GM04504 (cell line): ENCODE measurements around the gene MPI.
A peak's percentile ranks its signal among the peaks of the same experiment; 100 is the strongest.
"Not testable (repeated sequence)": the region's sequence is repeated elsewhere in the genome, so short reads cannot be mapped to it uniquely, and the experiment has no call there.

Experiments used
- DNase-seq: peaks from one replicate; pipeline ENCODE4 v3.0.0-alpha.2; 2012; ENCODE audit warnings: low read depth

Gene MPI

DNA sequence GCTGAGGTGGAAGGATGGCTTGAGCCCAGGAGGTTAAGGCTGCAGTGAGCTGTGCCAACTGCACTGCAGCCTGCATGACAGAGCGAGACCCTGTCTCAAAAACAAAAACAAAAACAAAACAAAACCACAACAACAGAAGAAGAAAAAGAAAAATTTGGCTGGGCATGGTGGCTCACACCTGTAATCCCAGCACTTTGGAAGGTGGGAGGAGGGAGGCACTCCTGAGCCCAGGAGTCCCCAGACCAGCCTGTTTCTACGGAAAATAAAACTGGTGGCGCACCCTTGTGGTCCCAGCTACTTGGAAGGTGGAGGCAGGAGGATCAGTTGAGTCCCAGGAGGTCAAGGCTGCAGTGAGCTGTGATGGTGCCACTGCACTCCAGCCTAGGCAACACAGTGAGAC, 45.4 kb downstream of the MPI start:
- not testable (repeated sequence) for DNase-seq

GRCh38 chr15:74937272-74937589, 47.4 kb downstream of the MPI start:
- DNase-seq: no peak

GRCh38 chr15:74937590-74938371, 47.9 kb downstream of the MPI start, which contains the start of gene COX5A:
COX5A (minus strand) TSS chr15:74938073; CDS start chr15:74938014, 59 bp downstream.
- DNase-seq: peak; percentile 91

GRCh38 chr15:74950078-74950908, 60.5 kb downstream of the MPI start:
- DNase-seq: no peak

DNA sequence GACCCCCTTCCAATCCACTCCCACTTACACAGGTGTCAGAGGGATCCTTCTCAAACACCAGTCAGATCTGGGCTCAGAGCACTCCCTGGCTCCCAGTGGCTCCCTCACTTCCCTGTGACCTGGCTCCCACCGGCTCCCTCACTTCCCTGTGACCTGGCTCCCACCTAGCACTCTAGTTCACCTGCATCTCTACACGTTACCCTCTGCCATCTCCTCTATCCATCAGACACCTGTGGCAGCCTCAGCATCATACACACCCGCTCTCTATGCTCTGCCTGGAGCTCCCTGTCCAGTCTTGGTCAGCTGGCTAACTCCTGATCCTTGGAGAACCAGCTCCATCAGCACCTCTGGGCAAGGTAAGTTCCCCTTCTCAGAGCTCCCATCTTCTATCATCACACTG, 61.2 kb downstream of the MPI start:
- DNase-seq: no peak
